ENCODE results near the gene BEGAIN. TPM values are rescaled to one million over a fixed set of nuclear protein-coding genes. Genes with fewer than 3 reads are reported as not detected.

The BEGAIN gene
- total and polyA plus RNA-seq, 2 donors (not counting 3 experiments of a cell fraction or from before 2014, with no cell fraction given) = 0.49 TPM; not detected in 1

DNA sequence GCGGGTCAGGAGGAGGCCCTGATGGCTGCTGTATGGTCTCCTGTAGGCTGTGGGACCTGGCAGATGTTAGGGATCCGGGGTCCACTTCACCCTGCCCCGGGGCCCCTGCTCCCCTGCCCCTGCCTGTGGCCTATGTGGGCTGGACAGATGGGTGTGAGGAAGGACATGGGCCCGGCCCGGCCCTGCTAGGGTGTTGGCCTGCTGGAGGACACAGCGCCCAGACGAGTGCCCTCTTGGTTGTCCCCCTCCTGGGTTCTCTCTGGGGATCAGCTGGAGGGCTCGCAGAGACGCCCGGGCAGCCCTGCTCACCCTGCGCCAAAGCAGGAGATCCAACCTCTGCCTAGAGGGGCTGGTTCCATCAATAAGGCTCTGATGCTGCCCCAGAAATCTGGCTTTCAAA, 36.2 kb downstream of the BEGAIN start:
- Histone ChIP-seq H3K27ac (ENCODE audit: insufficient read depth, low read depth, low read length) (no peak overlapping the region), H3K79me2 (ENCODE audit: control insufficient read depth, insufficient read depth, low read length) (no peaks in the 10 kb centered on the region), H3K4me2 (ENCODE audit: insufficient read depth, low read length) (no peak overlapping the region), H3K9ac (replicated peaks; ENCODE audit: extremely low read depth, insufficient read depth, low read length) (no peak overlapping the region), H3K9me1 (replicated peaks; ENCODE audit: control insufficient read depth, extremely low read depth, insufficient read depth, low read length) (no peaks in the 10 kb centered on the region), H4K20me1 (replicated peaks; ENCODE audit: control insufficient read depth, extremely low read depth, insufficient read depth, low read length) (no peaks in the 10 kb centered on the region), H2AFZ (ENCODE audit: low read depth, low read length) (no peak overlapping the region), H3K27me3 (ENCODE audit: control insufficient read depth in 2 of 2, insufficient read depth in 2 of 2, low read length in 2 of 2) (no peaks in the 10 kb centered on the region), H3K9me3 (replicated peaks; ENCODE audit: control insufficient read depth, insufficient read depth, low read length) (no peaks in the 10 kb centered on the region), H3K36me3 (ENCODE audit: control insufficient read depth in 2 of 2, extremely low read depth in 1 of 2, insufficient read depth in 2 of 2, low read length in 2 of 2) (no peaks in the 10 kb centered on the region), H3K4me3 (replicated peaks in 1 of 3; ENCODE audit: insufficient read depth in 1 of 3, low read depth in 1 of 3, low read length in 3 of 3) (no peak overlapping the region), H3K4me1 (ENCODE audit: control insufficient read depth, extremely low read depth, insufficient read depth, low read length) (peaks cover 6% of the 10 kb centered on the region)
- intact Hi-C loops (cut with micrococcal nuclease) = no loop called here
- dilution Hi-C loops (cut with MboI; ENCODE audit: extremely low pct_ligation_motif_present, low sequenced_read_pairs) = no loop called here
- POLR2A ChIA-PET = no interaction called here
- TF ChIP-seq GATA2 (IDR thresholded peaks at IDR 0.05; ENCODE audit: insufficient read depth, insufficient read length, low read depth, low read length) (no peak), POLR2A (IDR thresholded peaks at IDR 0.05; ENCODE audit: low read depth, low read length) (no peak), FOS (IDR thresholded peaks at IDR 0.05; ENCODE audit: borderline replicate concordance, insufficient read depth, low read length) (no peak), EZH2 (IDR thresholded peaks at IDR 0.05; ENCODE audit: borderline replicate concordance, low read depth, low read length, severe bottlenecking) (no peak), POLR2AphosphoS5 (IDR thresholded peaks at IDR 0.05; ENCODE audit: insufficient read depth, low read depth, low read length) (no peak), MAX (IDR thresholded peaks at IDR 0.05; ENCODE audit: insufficient read depth, insufficient read length) (no peak)
- TF ChIP-seq, protein P1, sequence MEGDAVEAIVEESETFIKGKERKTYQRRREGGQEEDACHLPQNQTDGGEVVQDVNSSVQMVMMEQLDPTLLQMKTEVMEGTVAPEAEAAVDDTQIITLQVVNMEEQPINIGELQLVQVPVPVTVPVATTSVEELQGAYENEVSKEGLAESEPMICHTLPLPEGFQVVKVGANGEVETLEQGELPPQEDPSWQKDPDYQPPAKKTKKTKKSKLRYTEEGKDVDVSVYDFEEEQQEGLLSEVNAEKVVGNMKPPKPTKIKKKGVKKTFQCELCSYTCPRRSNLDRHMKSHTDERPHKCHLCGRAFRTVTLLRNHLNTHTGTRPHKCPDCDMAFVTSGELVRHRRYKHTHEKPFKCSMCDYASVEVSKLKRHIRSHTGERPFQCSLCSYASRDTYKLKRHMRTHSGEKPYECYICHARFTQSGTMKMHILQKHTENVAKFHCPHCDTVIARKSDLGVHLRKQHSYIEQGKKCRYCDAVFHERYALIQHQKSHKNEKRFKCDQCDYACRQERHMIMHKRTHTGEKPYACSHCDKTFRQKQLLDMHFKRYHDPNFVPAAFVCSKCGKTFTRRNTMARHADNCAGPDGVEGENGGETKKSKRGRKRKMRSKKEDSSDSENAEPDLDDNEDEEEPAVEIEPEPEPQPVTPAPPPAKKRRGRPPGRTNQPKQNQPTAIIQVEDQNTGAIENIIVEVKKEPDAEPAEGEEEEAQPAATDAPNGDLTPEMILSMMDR (IDR thresholded peaks at IDR 0.05; ENCODE audit: extremely low read depth in 1 of 2, insufficient read depth in 1 of 2, low read depth in 1 of 2, low read length in 2 of 2) = no peak
- CTCF ChIA-PET = no interaction called here
- DNase-seq (ENCODE audit: low read depth, low spot score) (no peak), FAIRE-seq (no peak)
- no TSS peak for BruUV-seq (replicated peaks)
